GM18519 (cell line): ENCODE data around the gene NAA80.
A peak's percentile ranks its signal among the peaks of the same experiment; 100 is the strongest.
"Not testable (repeated sequence)": the region's sequence is repeated elsewhere in the genome, so short reads cannot be mapped to it uniquely, and the experiment has no call there.

Experiments used
- ATAC-seq: cut with Tn5 transposase; IDR thresholded peaks from one replicate; pipeline ENCODE4 v1.9.1; 2021; ENCODE audit warnings: mild to moderate bottlenecking, moderate library complexity; ENCODE audit not compliant: unreplicated experiment, low FRiP score

NAA80 gene

GRCh38 chr3:50293079-50293801 lies 6.0 kb downstream of the NAA80 start:
- ATAC-seq, result no peak

GRCh38 chr3:50292159-50293078 lies 6.8 kb downstream of the NAA80 start, which contains the start of gene IFRD2:
Gene IFRD2, minus strand, starts transcription at chr3:50292429. Its CDS starts 155 bp downstream, at chr3:50292274.
- peak; percentile 83 for ATAC-seq

GRCh38 chr3:50290161-50290641 lies 9.0 kb downstream of the NAA80 start:
- ATAC-seq, result no peak

- no peak for ATAC-seq
Measured at GRCh38 chr3:50289130-50289529, 10.1 kb downstream of the NAA80 start.

GRCh38 chr3:50288387-50289007 lies 10.7 kb downstream of the NAA80 start:
- no peak for ATAC-seq

GRCh38 chr3:50287262-50287661 lies 11.9 kb downstream of the NAA80 start:
- no peak for ATAC-seq

GRCh38 chr3:50286322-50287227 lies 12.6 kb downstream of the NAA80 start:
- ATAC-seq, result no peak

- not testable (repeated sequence) for ATAC-seq
Measured at GRCh38 chr3:50284121-50284520, 15.1 kb downstream of the NAA80 start.

- ATAC-seq, result no peak
Measured at GRCh38 chr3:50279255-50280016, 19.8 kb downstream of the NAA80 start.

GRCh38 chr3:50278880-50279224 lies 20.4 kb downstream of the NAA80 start, which contains the start of gene LSMEM2:
Gene LSMEM2, plus strand, starts transcription at chr3:50279087. Its CDS starts 27 bp downstream, at chr3:50279114.
- no peak for ATAC-seq

- ATAC-seq, result no peak
Measured at GRCh38 chr3:50278123-50278879, 20.9 kb downstream of the NAA80 start.

- no peak for ATAC-seq
Measured at GRCh38 chr3:50276762-50277101, 22.5 kb downstream of the NAA80 start.

GRCh38 chr3:50275996-50276761 lies 23.0 kb downstream of the NAA80 start:
- no peak for ATAC-seq

- no peak for ATAC-seq
Measured at GRCh38 chr3:50275141-50275995, 23.8 kb downstream of the NAA80 start.

GRCh38 chr3:50274371-50275104 lies 24.7 kb downstream of the NAA80 start:
- no peak for ATAC-seq

- ATAC-seq, result no peak
Measured at GRCh38 chr3:50273689-50274065, 25.5 kb downstream of the NAA80 start.
